Uterus (tissue), 2 donors: Measurements from ENCODE around the gene GK2.

Experiments used
- POLR2A ChIP-seq, 2 donors: fragments of 450-650 bp; IDR thresholded peaks; one replicate each; pipeline ENCODE4 v1.6.1; 2016; ENCODE audit warnings: antibody characterized with exemption in 2 of 2, mild to moderate bottlenecking in 1 of 2, moderate library complexity in 1 of 2
- TF ChIP-seq, protein P1 (sequence below), 4 experiments: fragments of 200-600 bp in 2 of 4; fragments of 450-650 bp in 2 of 4; sonication (generic) in 2 of 4; IDR thresholded peaks; one replicate each; pipeline ENCODE4 v1.5.1; 2016 to 2019; ENCODE audit warnings: antibody characterized with exemption in 4 of 4, mild to moderate bottlenecking in 2 of 4, moderate library complexity in 1 of 4

- TF ChIP-seq, protein P1, sequence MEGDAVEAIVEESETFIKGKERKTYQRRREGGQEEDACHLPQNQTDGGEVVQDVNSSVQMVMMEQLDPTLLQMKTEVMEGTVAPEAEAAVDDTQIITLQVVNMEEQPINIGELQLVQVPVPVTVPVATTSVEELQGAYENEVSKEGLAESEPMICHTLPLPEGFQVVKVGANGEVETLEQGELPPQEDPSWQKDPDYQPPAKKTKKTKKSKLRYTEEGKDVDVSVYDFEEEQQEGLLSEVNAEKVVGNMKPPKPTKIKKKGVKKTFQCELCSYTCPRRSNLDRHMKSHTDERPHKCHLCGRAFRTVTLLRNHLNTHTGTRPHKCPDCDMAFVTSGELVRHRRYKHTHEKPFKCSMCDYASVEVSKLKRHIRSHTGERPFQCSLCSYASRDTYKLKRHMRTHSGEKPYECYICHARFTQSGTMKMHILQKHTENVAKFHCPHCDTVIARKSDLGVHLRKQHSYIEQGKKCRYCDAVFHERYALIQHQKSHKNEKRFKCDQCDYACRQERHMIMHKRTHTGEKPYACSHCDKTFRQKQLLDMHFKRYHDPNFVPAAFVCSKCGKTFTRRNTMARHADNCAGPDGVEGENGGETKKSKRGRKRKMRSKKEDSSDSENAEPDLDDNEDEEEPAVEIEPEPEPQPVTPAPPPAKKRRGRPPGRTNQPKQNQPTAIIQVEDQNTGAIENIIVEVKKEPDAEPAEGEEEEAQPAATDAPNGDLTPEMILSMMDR (IDR thresholded peaks at IDR 0.05) = no peak
- no peak for TF ChIP-seq POLR2A (IDR thresholded peaks at IDR 0.05)
These were observed at the start of gene GK2 for GRCh38 chr4:79408063-79408462.
